ENCODE measurements around the gene ZDHHC12. TPM values are rescaled to one million over a fixed set of nuclear protein-coding genes. Genes with fewer than 3 reads are reported as not detected.

Gene ZDHHC12, protein sequence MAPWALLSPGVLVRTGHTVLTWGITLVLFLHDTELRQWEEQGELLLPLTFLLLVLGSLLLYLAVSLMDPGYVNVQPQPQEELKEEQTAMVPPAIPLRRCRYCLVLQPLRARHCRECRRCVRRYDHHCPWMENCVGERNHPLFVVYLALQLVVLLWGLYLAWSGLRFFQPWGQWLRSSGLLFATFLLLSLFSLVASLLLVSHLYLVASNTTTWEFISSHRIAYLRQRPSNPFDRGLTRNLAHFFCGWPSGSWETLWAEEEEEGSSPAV
- 10 to 100 TPM; 13.2 to 34.1 (median 25.3) TPM for total RNA-seq

DNA sequence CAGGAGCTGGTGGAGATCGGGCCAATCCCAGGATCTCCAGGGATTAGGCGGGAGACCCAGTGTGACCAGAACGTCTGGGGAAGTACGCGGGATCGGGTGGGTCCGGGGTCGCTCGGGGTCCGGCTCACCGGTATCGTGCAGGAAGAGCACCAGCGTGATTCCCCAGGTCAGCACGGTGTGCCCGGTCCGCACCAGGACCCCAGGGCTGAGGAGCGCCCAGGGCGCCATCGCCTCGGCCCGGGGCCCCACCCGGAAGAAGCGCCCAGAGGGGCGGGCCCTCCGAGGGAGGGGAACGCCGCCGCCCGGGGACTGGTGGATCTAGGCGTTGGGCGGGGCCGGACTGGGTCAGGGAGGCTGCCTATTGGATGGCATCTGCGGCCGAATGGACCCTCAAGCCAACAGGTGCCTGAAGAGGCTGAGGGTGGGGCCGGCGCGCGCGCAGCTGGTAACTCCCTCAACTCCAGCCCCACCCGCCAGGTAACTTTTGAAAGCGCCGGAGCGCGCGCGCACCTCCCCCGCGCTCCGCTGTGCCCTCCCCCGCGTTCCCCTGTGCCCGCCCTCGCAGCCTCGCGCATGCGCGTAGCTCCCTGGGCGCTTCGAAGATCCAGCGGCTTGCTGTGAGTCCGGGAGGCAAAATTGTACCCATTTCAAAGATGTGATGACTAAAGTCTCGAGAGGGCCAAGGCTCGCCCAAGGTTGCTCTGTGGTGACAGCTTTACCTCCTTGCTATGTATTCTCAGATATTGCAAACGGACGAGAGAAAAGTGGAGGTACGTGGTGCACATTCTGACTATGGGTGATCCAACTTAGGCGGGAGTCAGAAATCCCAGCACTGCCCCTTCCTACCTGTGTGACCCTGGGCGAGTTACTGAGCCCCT, at the start of gene ZDHHC12:
Gene ZDHHC12, minus strand, starts transcription at position 262 of the 878 bp plus-strand sequence. Its CDS starts 34 bp downstream, at position 228.
- H3K9me3 ChIP-seq = no peaks in the 10 kb centered on the region
- peak within 1 kb of the TSS; percentile 59 to 79 (median 64) for H3K4me3 ChIP-seq
- H3K27ac ChIP-seq = peak within 1 kb of the TSS; percentile 64 to 88 (median 86)
- H3K4me1 ChIP-seq = peaks cover 0 to 27% (median 13%) of the 10 kb centered on the region in 4 donors
- 2 to 4% methylated on average over 34 to 64 of the region's 68 CpGs for WGBS, 2 donors
- peaks cover 0 to 24% (median 0%) of the 10 kb centered on the region in 3 donors for H3K36me3 ChIP-seq
- peak; percentile 85 to 89 for DNase-seq (ENCODE audit: low spot score in 2 of 2)
- TF ChIP-seq EP300 (IDR thresholded peaks at IDR 0.05) (peak in 1 of 2 donors; percentile 34), POLR2A (IDR thresholded peaks at IDR 0.05) (peak in 1 of 2 donors; percentile 32)
- TF ChIP-seq, protein P1, sequence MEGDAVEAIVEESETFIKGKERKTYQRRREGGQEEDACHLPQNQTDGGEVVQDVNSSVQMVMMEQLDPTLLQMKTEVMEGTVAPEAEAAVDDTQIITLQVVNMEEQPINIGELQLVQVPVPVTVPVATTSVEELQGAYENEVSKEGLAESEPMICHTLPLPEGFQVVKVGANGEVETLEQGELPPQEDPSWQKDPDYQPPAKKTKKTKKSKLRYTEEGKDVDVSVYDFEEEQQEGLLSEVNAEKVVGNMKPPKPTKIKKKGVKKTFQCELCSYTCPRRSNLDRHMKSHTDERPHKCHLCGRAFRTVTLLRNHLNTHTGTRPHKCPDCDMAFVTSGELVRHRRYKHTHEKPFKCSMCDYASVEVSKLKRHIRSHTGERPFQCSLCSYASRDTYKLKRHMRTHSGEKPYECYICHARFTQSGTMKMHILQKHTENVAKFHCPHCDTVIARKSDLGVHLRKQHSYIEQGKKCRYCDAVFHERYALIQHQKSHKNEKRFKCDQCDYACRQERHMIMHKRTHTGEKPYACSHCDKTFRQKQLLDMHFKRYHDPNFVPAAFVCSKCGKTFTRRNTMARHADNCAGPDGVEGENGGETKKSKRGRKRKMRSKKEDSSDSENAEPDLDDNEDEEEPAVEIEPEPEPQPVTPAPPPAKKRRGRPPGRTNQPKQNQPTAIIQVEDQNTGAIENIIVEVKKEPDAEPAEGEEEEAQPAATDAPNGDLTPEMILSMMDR (IDR thresholded peaks at IDR 0.05) = peak in 2 of 5 experiments; percentile 10 to 15
- H3K27me3 ChIP-seq = no peaks in the 10 kb centered on the region

DNA sequence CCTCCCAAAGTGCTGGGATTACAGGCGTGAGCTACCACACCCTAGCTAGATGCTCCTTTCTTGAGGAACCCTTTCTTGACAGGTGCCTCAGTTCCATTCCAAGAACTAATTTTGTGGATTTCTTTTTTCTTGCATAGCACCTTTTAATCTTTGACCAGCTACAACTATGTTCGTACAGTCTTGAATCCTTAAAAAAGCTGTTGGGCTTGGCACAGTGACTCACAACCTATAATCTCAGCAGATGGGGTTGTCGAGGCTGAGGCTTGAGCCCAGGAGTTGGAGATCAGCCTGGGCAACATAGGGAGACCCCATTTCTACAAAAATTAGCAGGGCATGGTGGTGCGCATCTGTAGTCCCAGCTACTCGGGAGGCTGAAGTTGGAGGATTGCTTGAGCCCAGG, 49.1 kb upstream of the ZDHHC12 start:
- no peak for DNase-seq (ENCODE audit: low spot score in 2 of 2)
- Histone ChIP-seq H3K27ac (no peak overlapping the region), H3K9me3 (peaks cover 0 to 8% (median 0%) of the 10 kb centered on the region in 4 donors), H3K4me3 (no peak overlapping the region), H3K36me3 (no peaks in the 10 kb centered on the region), H3K4me1 (peaks cover 0 to 28% (median 11%) of the 10 kb centered on the region in 4 donors), H3K27me3 (no peaks in the 10 kb centered on the region)
- TF ChIP-seq EP300 (IDR thresholded peaks at IDR 0.05) (no peak), POLR2A (IDR thresholded peaks at IDR 0.05) (no peak)
- TF ChIP-seq, protein P1 (IDR thresholded peaks at IDR 0.05) = no peak
- WGBS, 2 donors = 83 to 89% methylated on average over 5 of the region's 5 CpGs

DNA sequence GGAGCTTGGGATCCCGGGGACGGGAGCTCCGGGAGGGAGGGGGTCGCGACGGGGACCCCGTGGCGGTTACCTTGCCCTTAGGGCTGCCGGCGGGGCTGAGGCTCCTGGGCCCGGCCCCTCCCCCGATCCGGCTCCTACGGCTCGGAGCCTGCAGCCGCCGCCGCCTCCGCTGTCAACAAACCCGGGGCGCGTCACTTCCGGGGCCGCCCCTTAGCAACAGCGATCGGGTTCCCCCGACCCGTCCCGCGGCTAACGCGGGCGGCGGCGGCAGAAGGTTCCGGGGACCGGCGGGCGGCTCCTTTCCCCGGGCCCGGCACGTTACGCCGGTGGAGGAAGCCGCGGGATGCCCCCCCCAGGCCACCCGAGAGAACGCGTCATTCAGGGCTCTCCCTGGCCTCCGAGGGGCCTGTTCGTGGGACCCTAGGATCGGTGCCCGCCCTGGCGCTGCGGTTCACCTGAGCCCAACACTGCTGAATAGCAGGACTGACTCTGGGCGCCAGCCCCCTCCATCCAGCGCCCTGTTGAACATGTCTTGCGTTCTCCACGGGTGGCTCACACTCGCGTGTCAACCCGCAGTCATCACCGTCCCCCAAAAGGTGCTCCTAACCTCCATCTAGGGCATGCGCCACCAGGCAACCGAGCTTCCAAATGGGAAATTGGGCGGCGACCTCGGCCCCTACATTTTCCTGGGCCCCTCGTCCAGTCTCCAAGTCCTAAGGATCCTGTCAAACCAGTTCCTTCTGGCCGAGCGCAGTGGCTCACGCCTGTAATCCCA, 48.0 kb upstream of the ZDHHC12 start, which contains the start of gene ZER1:
Gene ZER1, minus strand, starts transcription at position 183 of the 775 bp plus-strand sequence. CDS start 16,362 bp downstream, outside the sequence.
- peak; percentile 88 to 90 for DNase-seq (ENCODE audit: low spot score in 2 of 2)
- WGBS, 2 donors = 1 to 2% methylated on average over 32 to 43 of the region's 72 CpGs
- H3K4me3 ChIP-seq = peak within 1 kb of the TSS; percentile 72 to 95 (median 88)

DNA sequence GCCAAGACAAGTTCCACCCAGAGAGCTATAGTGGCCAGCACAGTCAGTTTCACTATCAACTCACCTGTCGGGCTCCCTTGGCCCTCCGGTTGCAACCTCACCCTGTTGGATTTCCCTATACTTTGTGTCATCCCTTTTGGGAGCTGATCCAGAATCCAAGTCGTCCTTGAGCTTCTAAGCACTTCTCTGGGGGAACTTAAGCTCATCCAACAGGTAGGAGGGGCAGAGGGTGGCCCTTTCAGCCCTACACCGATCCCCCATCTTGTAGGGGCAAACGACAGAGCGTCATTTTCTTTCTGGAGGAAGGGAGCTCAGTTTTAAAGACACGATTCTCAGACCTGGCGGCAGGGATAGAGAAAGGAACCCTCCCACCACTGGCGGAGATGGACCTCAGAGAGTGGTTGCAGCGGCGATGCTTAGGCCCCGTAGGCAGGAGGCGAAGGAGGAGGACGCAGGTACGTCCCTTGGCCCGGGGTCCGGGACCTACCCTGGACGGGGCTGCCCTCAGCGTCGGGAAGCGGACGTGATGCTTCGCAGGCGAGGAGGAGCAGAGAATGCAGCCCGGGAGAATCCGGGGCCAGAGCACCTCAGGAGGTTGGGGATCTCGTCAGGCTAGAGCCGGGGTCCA, 47.3 kb upstream of the ZDHHC12 start:
- peaks cover 0 to 28% (median 11%) of the 10 kb centered on the region in 4 donors for H3K4me1 ChIP-seq
- H3K9me3 ChIP-seq = peaks cover 0 to 6% (median 0%) of the 10 kb centered on the region in 4 donors
- H3K36me3 ChIP-seq = peaks cover 0 to 11% (median 0%) of the 10 kb centered on the region in 3 donors
- no peaks in the 10 kb centered on the region for H3K27me3 ChIP-seq
- WGBS, 2 donors = 0 to 3% methylated on average over 9 to 21 of the region's 28 CpGs
- H3K27ac ChIP-seq = peak overlapping the region; percentile 92 to 96 (median 95)
- TF ChIP-seq EP300 (IDR thresholded peaks at IDR 0.05) (no peak), POLR2A (IDR thresholded peaks at IDR 0.05) (no peak)
- TF ChIP-seq, protein P1 (IDR thresholded peaks at IDR 0.05) = no peak
- no peak for DNase-seq (ENCODE audit: low spot score in 2 of 2)
- peak overlapping the region; percentile 72 to 95 (median 88) for H3K4me3 ChIP-seq

More for the DNA sequence above, 48.0 kb upstream of the ZDHHC12 start, which contains the start of gene ZER1:
- Histone ChIP-seq H3K9me3 (peaks cover 0 to 8% (median 0%) of the 10 kb centered on the region in 4 donors), H3K4me1 (peaks cover 0 to 28% (median 11%) of the 10 kb centered on the region in 4 donors), H3K27me3 (no peaks in the 10 kb centered on the region), H3K36me3 (peaks cover 0 to 10% (median 0%) of the 10 kb centered on the region in 3 donors), H3K27ac (peak within 1 kb of the TSS; percentile 92 to 96 (median 95))
- peak; percentile 93 to 94 for TF ChIP-seq EP300 (IDR thresholded peaks at IDR 0.05)
- TF ChIP-seq, protein P1 (IDR thresholded peaks at IDR 0.05) = peak in 2 of 5 experiments; percentile 42 to 55
- TF ChIP-seq POLR2A (IDR thresholded peaks at IDR 0.05) = peak; percentile 67 to 75

Data from tibial nerve (tissue), 4 donors.